HG02759 (cell line): ENCODE measurements around the gene PIK3CB.
"Not testable (repeated sequence)": the region's sequence is repeated elsewhere in the genome, so short reads cannot be mapped to it uniquely, and the experiment has no call there.

Experiments
- ATAC-seq: cut with Tn5 transposase; IDR thresholded peaks from one replicate; pipeline ENCODE4 v1.9.1; 2021; ENCODE audit warnings: mild to moderate bottlenecking, moderate library complexity; ENCODE audit not compliant: unreplicated experiment

The PIK3CB gene

DNA sequence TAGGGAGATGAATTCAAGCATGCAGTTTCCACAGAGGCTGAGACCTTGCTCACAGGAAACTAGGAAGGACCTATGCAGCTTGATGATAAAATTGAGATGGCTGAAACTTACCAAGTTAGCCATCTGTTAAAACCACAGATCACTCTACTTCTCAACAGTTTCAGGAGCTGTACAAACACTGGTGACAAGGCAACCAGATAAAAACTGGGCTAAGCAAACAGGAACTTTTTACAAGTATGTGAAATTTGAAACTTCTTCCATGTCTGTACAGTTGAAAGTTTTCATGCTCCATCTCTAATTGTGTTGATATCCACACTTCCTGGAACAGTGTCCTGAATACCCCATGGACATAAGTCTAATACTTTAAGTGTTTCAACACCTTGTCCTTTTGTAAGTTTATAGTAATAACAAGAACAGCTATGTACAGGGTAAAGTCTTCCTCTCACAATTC lies 147.9 kb downstream of the PIK3CB start:
- peak; percentile 98 for ATAC-seq

DNA sequence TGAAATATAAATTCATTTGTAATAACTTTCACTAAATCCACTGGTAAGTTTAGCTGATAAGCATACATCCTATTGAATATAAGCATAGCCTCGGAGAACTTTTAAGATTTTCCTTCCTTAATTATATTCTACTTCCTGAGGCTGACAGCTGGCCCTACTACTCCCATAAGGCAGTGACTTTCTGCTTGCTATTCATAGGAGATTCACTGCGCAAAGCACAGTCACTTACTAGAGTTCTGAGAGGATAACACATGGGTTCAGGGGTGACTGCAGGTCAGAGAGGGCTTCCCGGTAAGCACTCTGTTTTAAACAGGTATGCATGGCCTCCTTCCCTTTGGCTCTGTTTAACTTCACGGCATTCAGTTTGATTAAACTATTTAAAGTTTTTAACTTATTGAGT lies 150.3 kb downstream of the PIK3CB start:
- no peak for ATAC-seq

DNA sequence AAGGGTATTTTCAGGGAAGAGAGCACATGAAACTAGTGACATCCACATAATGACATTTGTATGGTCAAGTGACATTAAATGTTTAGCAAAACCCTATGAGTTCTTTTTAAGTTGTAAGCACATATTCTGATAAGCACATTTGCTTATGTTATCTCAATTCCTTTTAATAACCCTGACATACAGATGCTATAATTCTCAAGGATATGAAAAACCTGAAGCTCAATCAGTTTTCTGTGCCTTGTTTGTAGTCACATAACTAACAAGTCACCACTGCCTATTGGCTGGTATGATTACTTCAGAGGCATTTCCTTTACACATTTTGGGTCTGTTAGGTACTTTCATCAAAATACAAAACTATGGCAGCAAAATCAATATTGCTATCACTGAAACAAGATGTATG lies 152.1 kb downstream of the PIK3CB start:
- ATAC-seq, result no peak

DNA sequence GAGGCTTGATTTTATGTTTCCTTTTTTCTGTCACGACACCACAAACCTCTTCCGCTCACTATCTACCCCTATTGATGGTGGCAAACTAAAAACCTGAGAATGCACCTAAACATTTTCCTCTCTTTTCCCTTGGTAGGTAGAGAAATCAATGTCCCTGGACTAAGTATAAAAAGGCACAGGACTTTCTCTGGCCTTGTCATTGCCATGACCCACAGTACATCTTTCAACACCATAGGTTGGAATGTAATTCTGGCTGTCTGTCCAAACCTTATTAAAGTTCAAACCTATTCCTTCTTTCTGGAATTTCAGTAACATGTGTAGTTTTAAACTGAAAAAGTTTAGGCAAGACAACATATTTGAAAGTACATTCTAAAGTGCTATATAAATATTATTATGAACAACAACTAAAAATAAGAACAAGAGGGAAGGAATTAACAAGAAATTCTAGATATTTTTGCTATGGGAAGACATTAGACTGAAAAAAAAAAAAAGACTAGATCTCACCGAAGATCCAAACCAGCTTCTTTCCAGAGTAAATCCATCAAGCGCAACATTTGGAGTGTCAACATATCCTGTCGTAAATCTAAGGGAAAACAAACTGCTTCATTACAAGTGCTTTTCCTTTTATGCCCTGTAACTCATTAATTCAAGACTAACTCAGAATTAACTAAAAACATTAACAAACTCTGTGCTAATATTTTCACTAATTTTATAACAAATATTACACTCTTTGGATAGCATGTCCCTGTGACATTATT lies 153.1 kb downstream of the PIK3CB start:
- no peak for ATAC-seq

DNA sequence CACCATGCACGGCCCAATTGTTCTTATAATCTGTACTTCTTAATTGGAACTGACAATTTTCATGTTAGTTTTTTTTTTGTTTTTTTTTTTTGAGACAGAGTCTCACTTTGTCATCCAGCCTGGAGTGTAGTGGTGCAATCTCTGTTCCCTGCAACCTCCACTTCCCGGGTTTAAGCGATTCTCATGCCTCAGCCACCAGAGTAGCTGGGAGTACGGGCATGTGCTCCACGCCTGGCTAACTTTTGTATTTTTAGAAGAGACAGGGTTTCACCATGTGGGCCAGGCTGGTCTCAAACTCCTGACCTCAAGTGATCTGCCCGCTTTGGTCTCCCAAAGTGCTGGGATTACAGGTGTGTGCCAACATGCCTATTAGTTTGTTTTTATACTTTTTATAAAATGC lies 153.8 kb downstream of the PIK3CB start:
- ATAC-seq, result not testable (repeated sequence)

DNA sequence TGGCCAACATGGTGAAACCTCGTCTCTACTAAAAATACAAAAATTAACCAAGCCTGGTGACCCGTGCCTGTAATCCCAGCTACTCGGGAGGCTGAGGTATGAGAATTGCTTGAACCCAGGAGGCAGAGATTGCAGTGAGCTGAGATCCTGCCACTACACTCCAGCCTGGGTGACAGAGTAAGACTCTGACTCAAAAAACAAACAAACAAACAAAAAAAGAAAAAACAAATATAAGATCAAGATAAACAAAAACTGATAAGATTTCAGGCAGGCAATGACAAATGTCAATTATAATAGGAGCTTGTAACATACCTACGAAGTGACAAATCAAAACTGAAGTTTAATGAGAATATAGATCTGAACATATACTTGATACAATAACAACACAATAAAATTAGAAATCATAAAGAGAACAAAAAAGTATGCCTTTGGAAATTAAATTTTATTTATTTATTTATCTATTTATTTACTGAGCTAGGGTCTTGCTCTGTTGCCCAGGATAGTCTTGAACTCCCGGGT lies 155.8 kb downstream of the PIK3CB start:
- no peak for ATAC-seq

DNA sequence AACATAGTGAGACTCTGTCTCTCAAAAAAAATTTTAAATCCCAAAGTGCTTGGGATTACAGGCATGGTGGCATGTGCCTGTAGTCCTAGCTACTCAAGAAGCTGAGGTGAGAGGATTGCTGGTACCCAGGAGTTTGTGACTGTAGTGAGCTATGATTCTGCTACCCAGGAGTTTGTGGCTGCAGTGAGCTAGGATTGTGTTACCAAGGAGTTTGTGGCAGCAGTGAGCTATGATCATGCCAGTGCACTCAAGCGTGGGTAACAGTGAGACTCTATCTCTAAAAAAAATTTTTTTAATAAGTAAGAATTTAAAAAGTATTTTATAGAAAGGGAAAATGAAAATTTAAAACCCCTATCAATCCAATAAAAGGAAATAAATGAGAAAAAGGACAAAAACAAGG lies 156.6 kb downstream of the PIK3CB start:
- no peak for ATAC-seq

DNA sequence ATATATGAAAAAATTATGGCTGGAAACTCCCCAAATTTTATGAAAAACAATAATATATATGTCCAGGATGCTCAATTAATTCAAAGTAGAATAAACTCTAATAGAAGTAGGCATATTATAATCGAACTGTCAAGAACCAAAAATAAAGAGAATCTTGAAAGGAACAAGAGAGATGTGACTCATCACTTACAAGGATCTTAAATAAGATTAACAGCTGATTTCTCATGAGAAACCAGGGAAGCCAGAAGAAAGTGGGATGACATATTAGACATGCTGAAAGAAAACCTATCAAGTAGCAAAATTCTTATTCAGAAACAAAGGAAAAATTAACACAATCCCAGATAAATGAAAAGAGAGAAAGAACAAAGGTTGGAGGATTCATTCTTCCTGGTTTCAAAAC lies 159.3 kb downstream of the PIK3CB start:
- ATAC-seq, result no peak

DNA sequence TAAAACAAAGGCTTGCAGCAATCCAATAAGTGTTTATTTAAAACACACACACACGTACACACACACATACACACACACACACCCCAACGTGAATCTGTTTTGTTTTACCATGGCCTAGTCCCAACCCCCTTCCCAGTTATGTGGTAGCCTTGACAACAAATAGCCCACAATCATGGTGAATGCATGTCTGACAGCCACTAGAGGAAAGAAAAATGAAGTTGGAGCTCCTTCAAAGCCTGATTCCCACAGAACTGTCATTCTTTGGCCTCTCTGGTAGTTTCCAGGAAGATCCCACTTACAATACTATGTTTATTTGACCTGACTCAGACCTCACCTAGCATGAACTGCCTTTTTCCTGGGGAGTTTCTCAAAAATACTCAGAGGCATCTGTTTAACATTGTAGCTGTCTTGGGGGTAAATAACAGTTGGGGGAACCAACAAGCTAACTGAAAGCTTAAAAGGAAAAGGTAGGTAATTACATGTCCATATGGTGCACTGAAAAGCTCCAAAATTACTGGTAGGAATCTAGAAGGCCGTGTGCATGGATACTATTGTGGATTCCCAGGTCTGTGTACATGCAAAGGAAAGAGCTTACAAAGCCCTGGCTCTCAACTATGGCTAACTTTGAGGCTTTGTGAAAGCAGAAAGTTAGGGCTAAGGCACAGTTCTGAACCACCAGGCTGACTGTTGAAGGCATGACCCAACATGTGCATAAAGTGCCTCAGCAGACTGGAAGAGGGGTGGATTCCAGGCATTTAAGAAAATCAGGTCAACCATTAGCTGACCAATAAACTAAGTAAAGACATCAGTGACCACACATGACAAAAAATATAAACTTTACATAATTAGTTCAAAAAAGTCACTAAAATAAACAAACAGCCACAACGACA lies 160.8 kb downstream of the PIK3CB start:
- ATAC-seq, result no peak

DNA sequence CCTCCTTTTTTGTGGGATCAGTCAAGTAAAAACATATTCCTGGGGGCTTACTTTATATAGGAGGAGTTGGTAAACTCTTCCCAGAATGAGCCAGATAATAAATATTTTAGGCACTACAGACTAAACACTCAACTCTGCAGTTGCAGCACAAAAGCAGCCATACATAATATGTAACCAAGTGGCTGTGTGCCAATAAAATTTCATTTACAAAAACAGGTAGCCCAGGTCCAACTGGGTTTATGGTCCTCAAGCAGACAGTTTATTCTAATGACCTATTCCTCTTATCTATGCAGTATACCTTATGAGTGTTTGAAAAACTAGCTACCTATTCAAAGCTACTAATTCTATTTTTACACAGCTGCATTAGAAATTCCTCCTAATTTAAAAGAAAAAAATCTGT lies 164.3 kb downstream of the PIK3CB start:
- ATAC-seq, result no peak

DNA sequence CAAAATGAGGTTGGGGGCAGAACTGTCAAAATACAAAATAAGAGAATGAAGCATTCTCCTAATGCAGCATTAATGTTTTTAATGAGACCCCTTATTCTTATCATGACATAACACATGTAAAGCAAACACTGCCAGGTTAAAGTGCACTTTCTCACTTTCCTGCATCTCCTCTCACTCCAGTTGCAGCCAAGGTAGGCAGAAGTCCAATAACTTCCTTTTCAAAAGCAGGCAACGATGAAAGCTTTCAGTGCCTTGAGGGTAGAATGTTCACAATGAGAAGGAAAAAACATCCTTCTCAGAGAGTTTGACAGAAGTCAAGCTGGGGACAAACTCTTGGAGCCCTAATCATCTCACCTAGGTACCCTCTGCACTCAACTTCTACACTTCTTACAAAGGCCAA lies 166.6 kb downstream of the PIK3CB start:
- ATAC-seq, result no peak

DNA sequence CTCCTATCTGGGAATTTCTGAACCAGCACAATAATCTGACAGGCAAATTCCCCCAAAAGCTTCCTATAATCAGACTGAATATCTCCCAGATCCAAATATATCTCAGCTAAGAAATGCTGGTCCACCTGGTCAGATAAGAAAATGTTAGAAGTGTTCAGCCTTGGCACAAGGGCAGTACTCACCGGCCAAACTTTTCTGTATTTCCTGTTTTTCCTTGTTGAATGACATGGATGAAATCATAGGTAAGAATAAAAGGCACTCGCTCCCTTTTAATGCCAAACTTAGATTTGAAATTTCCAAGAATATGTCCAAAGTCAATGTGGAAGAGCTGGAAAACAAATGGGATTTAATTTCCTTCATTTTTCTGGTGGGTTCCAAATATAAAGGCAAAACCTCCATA lies 177.2 kb downstream of the PIK3CB start:
- no peak for ATAC-seq

DNA sequence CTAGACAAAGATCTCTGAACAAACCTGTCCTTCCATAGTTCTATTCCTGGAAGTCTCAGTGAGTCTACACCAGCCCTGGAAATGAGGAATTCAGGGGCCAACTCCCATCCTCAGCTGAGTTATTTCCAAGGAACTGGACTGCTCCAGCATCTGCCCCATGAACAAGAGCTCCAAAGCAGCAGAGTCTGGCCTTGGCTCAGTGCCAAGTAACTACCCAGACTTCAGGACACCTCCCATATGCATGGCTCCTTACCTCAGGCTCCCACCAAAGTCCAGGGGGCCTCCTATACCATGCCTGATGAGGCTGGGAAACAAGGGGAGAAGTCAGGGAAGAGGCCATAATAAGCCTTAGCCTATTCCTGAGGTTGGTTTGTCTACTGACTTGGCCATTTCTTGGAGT lies 181.2 kb downstream of the PIK3CB start:
- ATAC-seq, result no peak

DNA sequence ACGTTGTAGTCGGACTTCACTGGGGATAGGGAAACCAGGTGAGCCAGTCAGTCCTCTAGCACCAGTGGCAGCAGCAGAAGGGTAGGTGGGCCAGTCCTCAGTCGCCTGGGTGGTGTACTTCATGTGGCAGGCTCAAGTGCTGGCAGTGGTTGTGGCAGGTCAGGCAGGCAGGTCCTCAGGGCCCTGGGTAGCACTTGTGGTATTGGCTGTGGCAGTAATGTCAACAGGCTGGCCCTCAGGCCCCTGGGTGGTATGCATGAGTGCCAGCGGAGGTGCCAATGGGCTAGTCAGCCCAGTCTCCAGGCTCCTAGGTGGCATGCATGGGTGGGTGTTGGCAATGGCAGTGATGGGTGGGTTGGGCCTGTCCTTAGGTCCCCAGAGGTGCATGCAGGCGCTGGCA lies 185.6 kb downstream of the PIK3CB start:
- no peak for ATAC-seq

DNA sequence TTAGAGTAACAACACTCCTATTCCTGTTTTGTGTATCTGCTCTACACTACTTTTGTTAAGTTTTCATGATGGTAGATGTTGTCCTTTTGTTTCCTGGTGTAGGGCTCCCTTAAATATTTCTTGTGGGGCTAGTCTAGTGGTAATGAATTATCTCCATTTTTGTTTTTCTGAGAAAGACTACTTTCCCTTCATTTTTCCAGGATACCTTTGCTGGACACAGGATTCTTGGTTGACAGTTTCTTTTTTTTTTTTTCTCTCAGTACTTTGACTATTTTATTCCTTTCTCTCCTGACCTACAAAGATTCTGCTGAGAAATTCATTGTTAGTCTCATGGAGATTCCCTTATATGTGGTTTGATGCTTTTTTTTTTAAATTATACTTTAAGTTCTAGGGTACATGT lies 188.2 kb downstream of the PIK3CB start:
- ATAC-seq, result no peak

DNA sequence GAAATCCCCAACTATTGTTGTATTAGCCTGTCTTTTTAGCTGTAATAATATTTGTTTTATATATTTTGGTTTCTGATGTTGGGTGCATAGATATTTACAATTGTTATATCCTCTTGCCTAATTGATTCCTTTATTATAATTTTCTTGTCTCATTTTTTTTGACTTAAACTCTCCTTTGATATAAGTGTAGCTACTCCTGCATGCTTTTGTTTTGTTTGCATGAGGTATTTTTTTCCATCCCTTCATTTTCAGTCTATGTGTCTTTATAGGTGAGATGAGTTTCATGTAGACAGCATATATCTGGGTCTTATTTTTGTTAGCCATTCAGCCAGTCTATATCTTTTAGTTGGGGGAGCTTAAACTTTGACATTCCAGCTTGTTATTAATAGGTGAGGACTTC lies 188.7 kb downstream of the PIK3CB start:
- no peak for ATAC-seq

DNA sequence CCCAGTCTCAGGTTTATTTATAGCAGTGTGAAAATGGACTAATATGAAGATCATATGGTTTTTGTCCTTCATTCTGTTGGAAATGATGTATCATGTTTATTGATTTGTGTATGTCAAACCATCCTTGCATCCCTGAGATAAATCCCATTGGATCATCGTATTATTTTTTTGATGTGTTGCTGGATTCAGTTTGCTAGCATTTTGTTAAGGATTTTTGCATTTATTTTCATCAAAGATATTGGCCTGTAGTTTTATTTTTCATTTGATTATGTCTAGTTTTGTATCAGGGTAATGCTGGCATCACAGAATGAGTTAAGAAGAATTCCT lies 191.8 kb downstream of the PIK3CB start:
- ATAC-seq, result no peak

DNA sequence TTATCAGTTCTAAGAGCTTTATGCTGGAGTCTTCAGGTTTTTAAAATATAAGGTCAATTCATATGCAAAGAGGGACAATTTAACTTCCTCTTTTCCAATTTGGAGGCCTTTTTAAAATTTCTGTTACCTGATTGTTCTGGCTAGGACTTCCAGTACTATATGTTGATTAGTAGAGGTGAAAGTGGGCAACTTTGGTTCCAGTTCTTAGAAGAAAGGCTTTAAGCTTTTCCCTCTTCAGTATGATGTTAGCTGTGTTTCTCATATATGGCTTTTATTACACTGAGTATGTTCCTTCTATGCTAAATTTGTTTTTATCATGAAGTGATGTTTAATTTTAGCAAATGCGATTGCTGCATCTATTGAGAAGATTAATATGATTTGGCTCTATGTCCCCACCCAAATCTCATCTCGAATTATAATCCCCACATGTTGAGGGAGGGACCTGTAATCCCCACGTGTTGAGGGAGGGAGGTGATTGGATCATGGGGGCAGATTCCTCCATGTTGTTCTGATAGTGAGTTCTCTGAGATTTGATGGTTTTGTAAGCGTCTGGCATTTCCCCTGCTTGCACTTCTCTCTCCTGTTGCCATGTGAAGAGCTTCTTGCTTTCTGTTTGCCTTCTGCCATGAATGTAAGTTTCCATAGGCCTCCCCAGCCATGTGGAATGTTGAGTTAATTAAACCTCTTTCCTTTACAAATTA lies 192.4 kb downstream of the PIK3CB start:
- ATAC-seq, result no peak

DNA sequence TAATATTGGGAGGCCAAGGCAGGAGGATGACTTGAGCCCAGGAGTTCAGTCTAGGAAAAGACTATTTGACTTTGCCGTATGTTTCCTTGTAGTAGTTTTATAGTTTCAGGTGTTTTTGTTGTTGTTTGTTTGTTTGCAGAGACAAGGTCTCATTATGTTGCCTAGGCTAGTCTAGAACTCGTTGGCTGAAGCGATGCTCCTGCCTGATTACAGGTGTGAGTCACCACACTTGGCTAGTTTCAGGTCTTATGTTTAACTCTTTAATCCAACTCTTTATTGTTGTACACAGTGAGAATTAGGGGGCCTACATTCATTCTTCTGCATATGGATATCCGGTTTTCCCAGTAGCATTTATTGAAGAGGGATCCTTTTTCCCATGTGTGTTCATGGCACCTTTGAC lies 194.2 kb downstream of the PIK3CB start:
- no peak for ATAC-seq

DNA sequence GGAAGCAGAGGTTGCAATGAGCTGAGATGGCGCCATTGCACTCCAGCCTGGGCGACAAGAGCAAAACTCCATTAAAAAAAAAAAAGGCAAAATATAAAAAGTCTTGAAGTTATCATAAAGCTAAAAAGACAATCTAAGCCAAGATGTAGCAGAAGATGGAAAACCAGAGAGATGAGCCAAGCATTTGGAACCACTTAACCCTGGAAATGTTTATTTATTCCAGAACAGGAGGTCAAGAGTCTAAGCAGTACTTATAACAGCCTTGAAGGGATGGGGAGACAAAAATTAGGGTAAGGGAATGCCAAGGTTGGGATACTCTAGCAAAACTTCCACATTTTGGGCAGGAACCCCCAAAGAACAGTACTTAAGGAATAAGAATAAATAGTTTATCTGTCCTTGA lies 196.1 kb downstream of the PIK3CB start:
- no peak for ATAC-seq

DNA sequence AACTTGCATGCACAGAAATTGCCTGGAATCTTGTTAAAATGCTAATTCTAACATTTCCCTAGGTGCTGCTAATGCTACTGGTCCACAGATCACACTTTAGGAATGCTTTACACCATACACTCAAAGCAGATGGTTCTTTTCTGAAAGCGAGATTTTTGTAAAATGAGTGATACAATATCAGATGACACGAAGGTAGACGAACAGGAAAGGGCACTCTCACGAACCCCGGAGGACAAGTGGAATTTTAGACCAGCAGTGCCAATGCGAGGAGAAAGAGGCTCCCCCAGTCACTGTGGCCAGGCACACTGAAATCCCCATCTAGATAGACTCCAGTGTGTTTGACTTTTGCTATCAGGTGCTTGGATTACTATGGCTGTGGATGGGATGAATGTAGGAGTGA lies 205.2 kb downstream of the PIK3CB start:
- ATAC-seq, result no peak
